Activated B cell treated with CpG ODN at 0.5 μM for 24 hours (primary cell): Measurements from ENCODE around the gene PER2. TPM values are rescaled to one million over a fixed set of nuclear protein-coding genes. Genes with fewer than 3 reads are reported as not detected.
"Not testable (repeated sequence)": the region's sequence is repeated elsewhere in the genome, so short reads cannot be mapped to it uniquely, and the experiment has no call there.

ENCODE experiments used
- ATAC-seq: fragments of 200-7000 bp; cut with Tn5 transposase; one replicate; pipeline ENCODE4 v1.10.0; 2021; ENCODE audit warnings: low read depth, mild to moderate bottlenecking, moderate library complexity
- CTCF ChIA-PET: fragments of 350-600 bp; sonication (Branson Sonifier 250); formaldehyde crosslinking; loops from one replicate; lab custom pipeline; 2021; ENCODE audit warnings: antibody characterized with exemption; lab: Charles Lee
- POLR2A ChIA-PET: fragments of 350-600 bp; sonication (Branson Sonifier 250); formaldehyde crosslinking; loops from one replicate; lab custom pipeline; 2021; ENCODE audit warnings: antibody characterized with exemption; lab: Charles Lee
- DNase-seq: peaks from one replicate; pipeline ENCODE4 v3.0.0; 2022
- H3K27ac Mint-ChIP-seq: one replicate; pipeline ENCODE4 v1.8.0; 2020; ENCODE audit warnings: mixed read lengths
- H3K27me3 Mint-ChIP-seq: one replicate; pipeline ENCODE4 v1.8.0; 2021; ENCODE audit warnings: mixed read lengths
- H3K36me3 Mint-ChIP-seq: one replicate; pipeline ENCODE4 v1.8.0; 2021; ENCODE audit warnings: low read depth, mixed read lengths
- H3K4me1 Mint-ChIP-seq: one replicate; pipeline ENCODE4 v1.8.0; 2021; ENCODE audit warnings: mixed read lengths
- H3K4me3 Mint-ChIP-seq: one replicate; pipeline ENCODE4 v1.8.0; 2020; ENCODE audit warnings: mild to moderate bottlenecking, mixed read lengths
- H3K9me3 Mint-ChIP-seq: one replicate; pipeline ENCODE4 v1.8.0; 2020; ENCODE audit warnings: mixed read lengths
- intact Hi-C: fragments of 100-400 bp; cut with micrococcal nuclease; formaldehyde crosslinking; loops from one replicate; pipeline ENCODE4 v1.15.1; 2024
- total RNA-seq: library from RNA; stranded (reverse); gene quantifications from 2 replicates; pipeline ENCODE4 v1.2.3, GENCODE V29; 2022
- TF ChIP-seq, protein P1 (sequence below): fragments of 200-600 bp; IDR thresholded peaks from one replicate; pipeline ENCODE4 v1.8.0; 2022; ENCODE audit warnings: antibody characterized with exemption, mild to moderate bottlenecking

PER2 gene
- total RNA-seq, 1 donor from 2014 or later: 16.6 TPM

DNA sequence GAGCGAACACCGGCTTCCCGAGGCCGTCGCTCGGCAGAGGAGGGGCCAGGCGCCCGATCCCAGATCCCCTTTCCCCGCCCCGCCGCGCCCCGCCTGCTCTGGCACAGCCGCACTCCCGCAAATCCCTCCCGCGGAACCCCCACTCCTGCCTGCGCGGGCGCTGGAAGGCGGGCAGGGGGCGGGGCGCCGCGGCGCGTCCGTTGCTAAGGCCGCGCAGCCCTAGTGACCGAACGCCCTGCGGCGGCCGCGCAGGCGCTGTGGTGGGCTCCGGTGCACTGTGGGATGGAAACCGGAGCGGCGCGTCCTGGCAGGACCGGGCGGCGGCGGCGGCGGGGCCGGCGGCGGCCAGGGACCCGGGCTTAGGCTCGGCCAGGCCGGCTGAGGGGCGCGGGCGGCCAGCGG, 31.8 kb upstream of the PER2 start, which contains the start of gene TRAF3IP1:
Gene TRAF3IP1, plus strand, starts transcription at position 273 of the 402 bp plus-strand sequence. CDS start 145 bp downstream, outside the sequence.
- peak; percentile 98 for ATAC-seq
- Mint-ChIP-seq H3K4me1 (peaks cover 13% of the 10 kb centered on the region), H3K27me3 (peaks cover 9% of the 10 kb centered on the region), H3K9me3 (no peaks in the 10 kb centered on the region), H3K36me3 (no peaks in the 10 kb centered on the region), H3K4me3 (peak within 1 kb of the TSS; percentile 82), H3K27ac (no peak within 1 kb of the TSS)
- CTCF ChIA-PET: no interaction called here
- peak; percentile 88 for DNase-seq
- TF ChIP-seq, protein P1, sequence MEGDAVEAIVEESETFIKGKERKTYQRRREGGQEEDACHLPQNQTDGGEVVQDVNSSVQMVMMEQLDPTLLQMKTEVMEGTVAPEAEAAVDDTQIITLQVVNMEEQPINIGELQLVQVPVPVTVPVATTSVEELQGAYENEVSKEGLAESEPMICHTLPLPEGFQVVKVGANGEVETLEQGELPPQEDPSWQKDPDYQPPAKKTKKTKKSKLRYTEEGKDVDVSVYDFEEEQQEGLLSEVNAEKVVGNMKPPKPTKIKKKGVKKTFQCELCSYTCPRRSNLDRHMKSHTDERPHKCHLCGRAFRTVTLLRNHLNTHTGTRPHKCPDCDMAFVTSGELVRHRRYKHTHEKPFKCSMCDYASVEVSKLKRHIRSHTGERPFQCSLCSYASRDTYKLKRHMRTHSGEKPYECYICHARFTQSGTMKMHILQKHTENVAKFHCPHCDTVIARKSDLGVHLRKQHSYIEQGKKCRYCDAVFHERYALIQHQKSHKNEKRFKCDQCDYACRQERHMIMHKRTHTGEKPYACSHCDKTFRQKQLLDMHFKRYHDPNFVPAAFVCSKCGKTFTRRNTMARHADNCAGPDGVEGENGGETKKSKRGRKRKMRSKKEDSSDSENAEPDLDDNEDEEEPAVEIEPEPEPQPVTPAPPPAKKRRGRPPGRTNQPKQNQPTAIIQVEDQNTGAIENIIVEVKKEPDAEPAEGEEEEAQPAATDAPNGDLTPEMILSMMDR: no peak
- POLR2A ChIA-PET: interaction anchor here (1.0 kb wide), 1 partner anchor 32 kb away, joined by 6 read pairs; the partner anchor contains the start of gene PER2
- intact Hi-C loops: loop anchor here (1.0 to 2.0 kb wide), 3 partner anchors 32 to 107 kb away; partner anchors contain the start of gene PER2

DNA sequence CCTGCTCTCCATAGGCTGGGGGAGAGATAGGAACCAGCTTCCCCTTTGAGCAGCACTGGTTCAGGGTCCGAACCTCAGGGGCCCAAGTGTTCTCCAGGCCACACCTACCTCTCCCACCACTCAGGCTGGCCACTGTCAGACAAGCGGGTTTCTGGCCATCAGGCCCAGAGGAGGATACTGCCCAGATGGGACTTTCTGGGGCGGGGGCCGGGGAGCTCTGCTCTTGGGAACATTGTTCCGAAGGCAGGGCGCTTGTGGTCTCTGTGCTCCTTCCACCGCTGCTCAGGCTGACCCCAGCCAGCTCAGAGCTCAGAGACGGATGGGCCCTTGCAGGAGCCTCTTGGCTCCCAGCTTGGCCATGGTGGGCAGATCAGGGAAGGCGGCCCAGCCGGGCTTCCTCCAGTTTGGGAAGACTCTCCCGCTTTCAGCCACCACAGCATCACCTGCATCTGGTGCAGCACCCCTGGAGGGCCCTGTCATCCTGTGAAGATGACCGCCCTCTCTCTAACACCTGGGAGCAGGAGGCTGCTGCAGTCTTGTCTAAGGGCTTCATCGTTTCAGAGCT, 26.7 kb upstream of the PER2 start:
- ChIA-PET POLR2A (no interaction called here), CTCF (no interaction called here)
- ATAC-seq (no peak), DNase-seq (no peak)
- Mint-ChIP-seq H3K4me3 (no peak overlapping the region), H3K36me3 (no peaks in the 10 kb centered on the region), H3K27ac (no peak overlapping the region), H3K27me3 (peaks cover 9% of the 10 kb centered on the region), H3K9me3 (no peaks in the 10 kb centered on the region), H3K4me1 (peaks cover 7% of the 10 kb centered on the region)
- intact Hi-C loops: no loop called here
- TF ChIP-seq, protein P1: no peak

DNA sequence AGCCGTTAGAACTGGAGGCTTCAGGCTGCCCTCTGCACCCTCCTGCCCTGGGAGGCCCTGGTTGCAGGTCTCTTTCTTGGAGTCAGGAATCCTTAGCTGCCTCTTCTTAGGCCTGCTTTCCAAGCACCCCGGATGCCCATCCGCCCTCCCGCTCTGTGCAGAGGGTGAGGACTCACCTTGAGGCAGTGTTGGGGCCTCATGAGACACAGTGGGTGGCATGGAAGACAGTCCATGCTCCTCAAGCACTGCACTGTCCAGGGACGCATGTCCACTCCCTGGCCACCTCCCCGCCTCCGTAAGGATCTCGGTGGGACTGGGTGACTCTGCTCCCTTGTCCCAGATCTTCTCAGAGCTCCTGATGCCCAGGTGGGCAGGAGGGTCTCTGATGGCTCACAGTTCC, 26.2 kb upstream of the PER2 start:
- ATAC-seq: no peak
- TF ChIP-seq, protein P1: no peak
- H3K27ac Mint-ChIP-seq: no peak overlapping the region
- DNase-seq: no peak
- CTCF ChIA-PET: no interaction called here
- no peak overlapping the region for H3K4me3 Mint-ChIP-seq
- no peaks in the 10 kb centered on the region for H3K36me3 Mint-ChIP-seq
- no peaks in the 10 kb centered on the region for H3K9me3 Mint-ChIP-seq
- peaks cover 2% of the 10 kb centered on the region for H3K4me1 Mint-ChIP-seq
- peaks cover 9% of the 10 kb centered on the region for H3K27me3 Mint-ChIP-seq
- POLR2A ChIA-PET: no interaction called here
- intact Hi-C loops: no loop called here

DNA sequence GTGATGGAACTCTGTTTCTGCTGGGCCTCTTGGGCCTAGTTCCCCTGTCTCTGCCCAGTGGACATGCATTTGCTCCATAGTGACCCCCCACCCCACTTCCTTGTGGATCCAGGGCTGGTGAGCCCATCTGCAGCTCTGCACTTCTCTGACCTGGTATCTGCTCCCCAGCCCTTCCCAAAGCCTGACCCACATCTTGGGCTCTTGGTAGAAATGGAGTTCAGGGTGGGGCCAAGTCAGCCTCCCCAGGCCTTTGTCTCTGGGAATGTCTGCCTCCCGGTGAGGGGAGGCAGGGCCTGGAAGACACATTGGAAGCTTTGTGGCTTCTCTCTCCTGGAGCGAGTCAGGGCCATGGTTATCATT, 25.6 kb upstream of the PER2 start:
- no peaks in the 10 kb centered on the region for H3K9me3 Mint-ChIP-seq
- H3K27me3 Mint-ChIP-seq: peaks cover 9% of the 10 kb centered on the region
- H3K4me1 Mint-ChIP-seq: no peaks in the 10 kb centered on the region
- ChIA-PET POLR2A (interaction anchor here (0.7 kb wide), 1 partner anchor 956 kb away, joined by 4 read pairs; no protein-coding TSS in a partner anchor), CTCF (no interaction called here)
- DNase-seq: no peak
- no peak overlapping the region for H3K4me3 Mint-ChIP-seq
- ATAC-seq: no peak
- no peaks in the 10 kb centered on the region for H3K36me3 Mint-ChIP-seq
- TF ChIP-seq, protein P1: no peak
- intact Hi-C loops: no loop called here
- H3K27ac Mint-ChIP-seq: no peak overlapping the region

DNA sequence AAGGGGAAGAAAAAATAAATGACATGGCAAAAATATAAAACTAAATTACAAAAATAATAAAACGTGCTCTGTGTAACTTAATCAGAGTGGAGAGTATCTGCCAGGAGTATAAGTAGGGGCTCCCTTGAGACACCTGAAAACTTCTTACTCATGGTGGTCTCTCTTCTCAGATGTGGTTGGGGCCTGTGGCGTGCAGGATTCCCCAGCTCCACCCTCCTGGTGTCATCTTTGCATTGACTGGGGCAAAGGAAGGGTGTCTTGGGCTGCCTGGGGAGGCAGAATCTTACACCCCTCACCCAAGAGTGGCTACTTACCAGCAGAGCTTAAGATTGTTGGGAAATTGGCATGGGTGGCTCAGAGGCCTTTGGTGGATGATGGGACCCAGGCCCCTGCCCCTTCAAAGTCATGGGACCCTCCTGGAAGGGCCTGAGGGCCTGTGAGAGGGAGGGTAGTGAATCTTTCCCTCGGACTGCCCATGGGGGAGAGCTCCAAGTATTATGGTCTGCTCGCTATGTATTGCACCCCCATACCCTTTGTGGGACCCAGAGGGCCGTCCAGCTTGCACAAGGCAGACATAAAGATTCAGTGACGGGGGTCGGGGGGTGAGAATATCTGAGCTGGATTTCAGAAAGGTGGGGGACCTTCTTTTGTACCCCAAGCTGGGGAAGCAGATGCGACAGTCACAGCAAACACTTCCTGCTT, 25.0 kb upstream of the PER2 start:
- CTCF ChIA-PET: no interaction called here
- no peak for ATAC-seq
- TF ChIP-seq, protein P1: no peak
- Mint-ChIP-seq H3K4me3 (no peak overlapping the region), H3K9me3 (no peaks in the 10 kb centered on the region), H3K4me1 (no peaks in the 10 kb centered on the region), H3K27ac (no peak overlapping the region), H3K27me3 (peaks cover 9% of the 10 kb centered on the region), H3K36me3 (no peaks in the 10 kb centered on the region)
- no peak for DNase-seq
- intact Hi-C loops: no loop called here
- POLR2A ChIA-PET: interaction anchor here (0.7 kb wide), 1 partner anchor 957 kb away, joined by 4 read pairs; no protein-coding TSS in a partner anchor

DNA sequence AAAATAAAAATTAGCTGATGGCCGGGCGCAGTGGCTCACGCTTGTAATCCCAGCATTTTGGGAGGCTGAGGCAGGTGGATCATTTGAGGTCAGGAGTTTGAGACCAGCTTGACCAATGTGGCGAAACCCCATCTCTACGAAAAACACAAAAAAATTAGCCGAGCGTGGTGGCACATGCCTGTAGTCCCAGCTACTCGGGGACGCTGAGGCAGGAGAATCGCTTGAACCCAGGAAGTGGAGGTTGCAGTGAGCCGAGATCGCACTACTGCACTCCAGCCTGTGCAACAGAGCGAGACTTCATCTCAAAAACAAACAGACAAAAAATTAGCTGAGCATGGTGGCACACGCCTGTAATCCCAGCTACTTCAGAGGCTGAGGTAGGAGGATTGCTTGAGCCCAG, 22.3 kb upstream of the PER2 start:
- H3K4me3 Mint-ChIP-seq, intact Hi-C loops, H3K9me3 Mint-ChIP-seq, H3K4me1 Mint-ChIP-seq, H3K27me3 Mint-ChIP-seq, H3K36me3 Mint-ChIP-seq, H3K27ac Mint-ChIP-seq, ATAC-seq, CTCF ChIA-PET, POLR2A ChIA-PET, DNase-seq: not testable (repeated sequence)
